HG03139 (cell line): Measurements from ENCODE around the gene C19orf81.

ENCODE experiments used
- ATAC-seq: cut with Tn5 transposase; IDR thresholded peaks from one replicate; pipeline ENCODE4 v1.9.1; 2021; ENCODE audit not compliant: unreplicated experiment

Gene C19orf81

DNA sequence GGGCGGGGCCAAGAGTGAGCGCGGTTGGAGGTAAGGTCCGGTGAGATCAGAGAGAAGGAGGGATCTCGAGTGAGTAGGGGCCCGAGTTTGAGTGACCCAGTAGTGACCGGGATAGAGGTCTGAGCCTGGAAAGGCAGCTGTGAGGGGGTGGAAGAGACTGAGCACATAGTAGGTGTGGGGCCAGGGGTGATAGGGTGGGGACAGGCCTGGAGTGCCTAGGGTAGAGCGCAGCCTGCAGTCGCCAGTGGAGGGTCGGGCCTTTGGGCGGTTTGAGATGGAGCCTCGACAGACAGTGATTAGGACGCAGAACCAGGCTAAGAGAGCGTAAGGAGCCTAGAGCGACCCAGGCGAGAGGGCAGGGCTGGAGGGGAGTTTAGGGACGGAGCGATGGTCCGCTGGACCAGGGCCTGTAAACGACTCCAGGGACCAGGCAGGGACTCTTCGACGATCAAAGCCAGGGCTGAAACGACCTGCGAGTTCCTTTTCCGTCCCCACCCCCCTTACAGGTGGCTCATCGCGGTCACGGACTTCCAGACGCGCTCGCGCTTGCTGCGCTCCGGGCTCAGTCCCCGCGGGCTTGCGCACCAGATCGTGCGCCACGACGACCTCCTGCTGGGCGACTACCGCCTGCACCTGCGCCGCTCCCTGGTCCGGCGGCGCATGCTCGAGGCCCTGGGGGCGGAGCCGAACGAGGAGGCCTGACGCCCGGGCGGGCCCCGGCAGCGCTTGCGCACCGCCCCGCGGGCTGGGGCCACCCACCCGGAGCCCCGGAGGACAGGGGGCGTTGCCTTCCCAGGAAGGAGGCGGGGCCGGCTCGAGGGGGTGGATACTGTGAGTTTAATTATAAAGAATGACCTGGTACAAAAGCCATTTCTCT lies 9.4 kb downstream of the C19orf81 start:
- ATAC-seq: no peak

DNA sequence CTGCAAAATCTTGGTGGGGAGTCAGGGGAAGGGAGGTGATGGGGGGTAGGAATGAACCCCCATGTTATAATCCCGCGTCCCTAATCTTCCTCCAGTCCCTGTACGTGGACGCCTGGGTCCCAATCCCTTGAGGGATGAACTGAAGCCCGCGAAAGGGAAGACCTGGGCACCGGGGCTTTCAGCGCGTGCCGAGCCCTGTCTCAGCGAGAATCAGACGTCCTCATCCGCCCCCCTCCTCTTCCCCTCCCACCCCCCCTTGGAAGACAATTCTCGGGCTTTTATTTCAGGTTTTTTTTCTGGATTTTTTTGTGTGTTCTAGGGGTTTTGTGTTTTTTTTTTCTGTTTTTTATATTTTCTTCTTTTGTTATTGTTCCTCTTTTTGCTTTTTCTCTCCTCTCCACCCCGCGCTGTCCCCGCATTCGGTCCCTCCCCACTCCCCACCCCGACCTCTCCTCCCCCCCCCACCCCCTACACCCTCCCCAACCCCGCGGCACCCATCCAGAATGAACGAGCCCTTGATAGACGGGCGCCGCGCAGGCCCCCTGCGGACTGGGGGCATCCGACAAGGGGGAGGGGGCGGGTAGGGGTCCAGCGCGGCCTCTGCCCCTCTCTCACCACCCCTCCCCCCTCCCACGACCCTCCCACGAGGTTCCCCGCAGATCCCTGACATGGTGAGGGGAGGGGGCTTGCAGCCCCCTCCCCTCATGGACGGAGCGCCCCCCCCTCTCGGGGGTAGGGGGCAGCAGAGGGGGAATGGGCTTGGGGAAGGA lies 10.3 kb downstream of the C19orf81 start:
- ATAC-seq: no peak

DNA sequence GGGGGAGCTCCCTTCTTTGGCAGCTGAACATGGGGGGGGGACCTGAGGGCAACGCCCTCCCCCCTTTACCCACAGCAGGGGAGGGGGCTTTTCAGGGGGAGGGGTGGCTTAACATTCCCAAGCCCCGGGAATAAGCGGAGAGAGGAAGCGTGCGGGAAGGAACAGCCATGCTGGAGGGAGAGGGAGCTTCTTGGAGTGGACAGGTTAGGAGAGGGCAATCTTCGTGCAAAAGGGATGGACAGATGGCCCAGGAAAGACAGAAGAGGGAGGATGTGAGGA lies 10.8 kb downstream of the C19orf81 start:
- ATAC-seq: no peak

DNA sequence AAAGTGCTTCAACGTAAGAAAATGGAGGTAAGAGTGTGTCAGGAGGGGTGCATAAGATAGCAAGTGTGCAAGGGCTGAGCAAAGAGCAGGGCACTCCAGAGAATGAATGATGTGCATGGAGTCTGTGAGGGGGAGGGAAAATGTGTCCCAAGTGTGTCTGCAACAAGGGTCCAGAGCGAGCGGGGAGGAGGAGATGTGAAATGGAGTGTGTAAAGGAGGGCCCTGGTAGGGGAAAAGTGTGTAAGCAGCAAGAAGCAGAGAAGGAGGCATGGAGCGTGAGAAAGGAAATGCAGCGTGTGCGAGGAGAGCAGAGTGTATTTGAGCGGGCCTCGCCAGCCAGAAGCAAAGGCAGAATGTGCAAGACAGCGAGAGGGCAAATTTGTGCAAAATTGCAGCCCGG lies 11.8 kb downstream of the C19orf81 start:
- ATAC-seq: no peak

DNA sequence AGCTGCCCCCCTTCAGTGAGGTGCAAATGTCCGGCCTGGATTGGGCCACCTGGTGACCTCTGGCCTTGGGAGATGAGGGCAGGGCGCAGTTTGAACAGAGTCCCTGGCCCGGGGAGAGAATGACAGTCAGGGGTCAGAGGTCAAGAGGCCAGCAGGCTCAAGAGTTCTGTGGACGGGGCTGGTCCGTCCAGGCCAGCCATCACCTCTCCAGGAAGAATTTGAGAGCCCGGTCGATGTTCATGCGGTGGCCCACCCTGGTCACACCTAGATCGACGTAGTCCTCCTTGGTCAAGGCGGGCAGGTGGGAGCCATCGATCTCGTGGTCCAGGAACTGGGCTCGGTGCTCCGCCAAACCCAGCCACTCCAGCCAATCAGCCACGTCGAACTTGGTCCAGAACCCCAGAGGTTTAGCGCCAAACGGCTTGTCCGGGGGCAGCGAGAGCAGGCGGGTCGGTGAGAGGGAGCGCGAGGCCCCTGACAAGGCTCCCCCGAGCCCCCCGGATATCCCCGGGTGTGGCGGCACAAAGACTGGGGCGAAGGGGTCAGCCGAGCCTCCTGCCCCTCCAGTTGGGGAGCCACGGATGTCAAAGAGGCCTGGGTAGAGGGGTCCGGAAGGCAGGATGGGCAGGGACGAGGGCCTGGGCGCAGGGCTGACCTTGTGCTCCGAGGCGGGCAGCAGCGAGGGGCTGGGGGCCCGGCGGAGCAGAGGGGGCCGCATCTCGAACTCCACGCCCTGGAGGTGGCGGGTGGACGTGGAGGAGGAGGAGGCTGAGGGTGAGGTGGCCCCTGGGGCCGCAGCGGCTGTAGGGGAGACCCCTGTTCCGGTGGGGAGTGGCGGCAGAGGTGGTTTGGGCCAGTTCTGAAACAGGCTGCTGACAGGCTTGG lies 12.8 kb downstream of the C19orf81 start:
- no peak for ATAC-seq

DNA sequence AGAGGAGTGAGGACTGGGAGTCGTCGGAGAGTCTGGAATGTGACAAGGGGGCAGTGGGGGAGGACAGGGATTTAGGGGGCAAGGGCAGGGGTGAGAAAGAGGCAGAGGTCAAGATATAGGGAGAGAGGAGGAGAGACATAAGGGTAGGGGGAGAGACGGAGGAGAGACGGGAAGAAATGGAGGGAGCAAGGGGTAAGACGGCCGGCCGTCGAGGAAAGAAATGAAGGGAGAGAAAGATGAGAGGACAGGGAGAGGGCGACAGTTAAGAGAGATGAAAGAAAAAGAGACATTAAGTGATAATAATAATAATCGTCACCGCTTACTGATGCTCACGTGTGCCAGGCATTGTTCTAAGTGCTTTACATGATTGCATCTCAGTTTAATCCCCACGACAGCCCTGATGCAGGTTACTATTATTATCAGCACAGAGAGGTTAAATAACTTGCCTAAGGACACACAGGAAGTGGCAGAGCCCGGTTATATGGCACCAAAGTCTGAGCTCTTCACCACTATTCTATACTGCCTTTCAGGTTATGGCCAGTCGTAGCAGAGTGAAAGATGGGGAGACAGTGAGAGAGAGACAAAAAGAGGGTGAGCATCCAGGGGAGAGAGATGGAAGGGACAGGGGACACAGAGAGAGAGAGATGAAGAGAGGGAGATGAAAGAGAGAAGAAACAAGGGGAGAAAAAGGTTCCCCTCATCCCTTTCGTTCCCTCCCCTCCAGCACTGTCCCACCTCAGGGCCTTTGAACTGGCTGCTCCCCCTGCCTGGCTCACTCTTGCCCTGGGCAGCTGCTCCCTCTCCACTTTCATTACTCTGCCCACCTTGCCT lies 13.6 kb downstream of the C19orf81 start:
- no peak for ATAC-seq

DNA sequence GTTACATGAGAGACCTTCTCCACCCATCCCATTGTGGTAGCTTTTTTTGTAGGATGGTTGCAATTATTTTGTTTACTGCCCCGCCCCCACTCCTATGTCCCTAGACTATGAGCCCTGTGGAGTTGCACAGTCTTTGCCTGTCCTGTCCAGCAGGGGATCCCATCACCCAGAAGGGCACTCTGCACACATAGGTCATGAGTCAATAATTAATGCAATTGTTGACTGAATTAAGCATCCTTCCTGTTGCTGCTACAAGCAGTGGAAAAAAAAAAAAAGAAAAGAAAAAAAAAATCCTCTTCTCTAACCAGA lies 14.2 kb downstream of the C19orf81 start:
- no peak for ATAC-seq

DNA sequence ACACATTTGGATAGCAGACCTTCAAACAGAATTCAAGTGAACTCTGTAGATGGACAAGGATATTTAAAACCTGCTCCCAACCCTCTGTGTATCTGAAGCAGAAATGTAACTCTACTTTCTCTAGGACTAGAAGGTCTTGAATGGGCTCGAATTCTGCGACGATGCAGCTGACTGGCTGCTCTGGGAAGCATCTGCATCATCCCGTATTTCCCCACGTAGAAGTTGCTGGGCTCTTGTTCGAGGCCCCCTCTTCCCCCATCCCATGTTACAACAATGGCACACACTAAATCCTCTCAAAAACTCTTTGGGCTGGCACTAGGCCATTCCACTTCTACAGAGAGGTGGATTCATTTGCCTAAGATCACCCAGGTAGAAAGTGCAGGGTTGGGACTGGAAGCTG lies 15.0 kb downstream of the C19orf81 start:
- ATAC-seq: no peak

DNA sequence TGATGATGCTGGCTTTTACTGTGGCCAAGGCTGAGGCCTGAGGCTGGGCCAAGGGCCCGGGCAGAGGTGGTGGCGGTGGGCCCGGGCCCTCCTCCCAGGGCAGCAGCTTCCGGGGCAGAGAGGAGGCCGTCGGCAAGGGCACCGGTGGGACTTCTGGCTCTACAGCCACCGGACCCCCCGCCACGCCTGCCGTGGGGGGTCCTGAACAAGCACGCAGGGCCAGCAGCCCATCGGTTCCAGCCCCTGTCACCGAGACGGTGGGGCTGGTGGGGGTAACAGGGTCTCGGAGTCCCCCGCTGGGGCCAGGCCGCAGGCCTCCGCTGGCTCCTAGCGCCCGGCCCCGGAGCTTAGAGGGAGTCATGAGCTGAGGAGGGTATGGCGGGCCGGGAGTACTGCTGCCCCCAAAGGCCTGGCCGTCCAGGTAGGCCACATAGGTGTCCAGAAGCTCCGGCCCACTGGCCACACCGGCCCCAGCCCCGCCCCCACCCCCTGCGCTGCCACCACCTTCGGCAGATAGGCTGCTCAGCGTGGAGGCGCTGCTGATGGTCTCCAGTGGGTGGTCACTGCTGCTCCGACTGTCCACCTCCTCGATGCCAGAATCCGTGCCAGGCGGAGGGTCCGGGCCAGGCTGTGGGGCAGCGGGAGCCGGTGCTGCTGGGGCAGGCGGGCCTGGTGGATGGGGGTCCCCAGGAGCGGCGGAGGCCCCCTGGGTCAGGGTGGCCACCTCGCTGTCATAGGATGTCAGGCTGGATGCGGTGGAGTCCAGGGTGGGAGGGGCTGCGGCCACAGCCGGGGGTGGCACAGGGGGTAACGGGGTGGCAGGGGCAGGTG lies 17.3 kb downstream of the C19orf81 start:
- ATAC-seq: no peak

DNA sequence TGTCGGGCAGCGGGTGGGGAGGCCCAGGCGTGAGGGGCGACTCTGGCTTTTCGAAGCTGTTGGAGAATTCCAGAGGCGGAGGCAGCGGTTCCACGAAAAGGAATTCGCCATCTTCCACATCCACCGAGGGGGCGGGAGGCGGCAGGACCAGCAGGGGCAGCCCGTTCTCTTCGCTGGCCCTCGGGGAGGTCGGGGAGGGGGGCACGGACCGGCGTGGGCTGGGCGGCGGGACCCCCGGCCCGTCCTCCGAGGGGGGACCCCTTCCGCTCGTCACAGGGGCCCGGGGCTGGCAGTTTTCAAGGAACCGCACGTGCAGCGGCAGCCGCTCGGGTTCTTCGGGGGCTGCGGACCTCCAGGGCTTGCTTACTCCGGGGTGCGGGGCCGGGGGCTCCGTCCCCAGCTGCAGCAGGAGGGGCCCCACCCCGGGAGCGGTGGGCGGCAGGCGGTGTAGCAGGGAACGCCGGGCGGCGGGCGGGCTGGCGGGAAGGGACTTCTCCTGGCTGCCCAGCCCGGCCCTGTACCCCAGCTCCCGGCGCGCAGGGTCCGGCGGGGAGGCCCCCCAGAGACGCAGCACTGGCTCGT lies 18.0 kb downstream of the C19orf81 start:
- ATAC-seq: no peak

DNA sequence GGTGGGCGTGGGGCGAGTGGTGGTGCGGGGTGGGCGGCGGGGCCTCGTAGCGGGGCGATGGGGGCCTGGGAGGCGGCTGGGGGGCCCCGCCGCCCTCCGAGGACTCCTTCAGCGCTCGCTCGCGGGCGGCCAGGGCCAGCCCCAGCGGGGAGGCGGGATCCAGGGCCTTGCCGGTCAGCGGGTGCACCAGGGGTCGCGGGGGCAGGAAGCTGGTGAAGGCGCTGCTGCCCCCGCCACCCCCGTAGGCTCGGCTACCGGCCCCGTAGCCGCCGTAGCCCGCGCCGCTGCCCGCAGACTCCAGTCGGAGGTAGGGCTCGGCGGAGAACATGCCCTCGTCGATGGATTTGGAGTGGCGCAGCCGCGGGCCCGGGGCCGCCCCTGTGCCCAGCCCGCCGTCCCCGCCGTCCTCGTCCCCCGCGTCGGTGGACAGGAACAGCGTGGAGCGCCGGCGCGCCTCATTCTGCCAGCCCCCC lies 18.6 kb downstream of the C19orf81 start:
- no peak for ATAC-seq

DNA sequence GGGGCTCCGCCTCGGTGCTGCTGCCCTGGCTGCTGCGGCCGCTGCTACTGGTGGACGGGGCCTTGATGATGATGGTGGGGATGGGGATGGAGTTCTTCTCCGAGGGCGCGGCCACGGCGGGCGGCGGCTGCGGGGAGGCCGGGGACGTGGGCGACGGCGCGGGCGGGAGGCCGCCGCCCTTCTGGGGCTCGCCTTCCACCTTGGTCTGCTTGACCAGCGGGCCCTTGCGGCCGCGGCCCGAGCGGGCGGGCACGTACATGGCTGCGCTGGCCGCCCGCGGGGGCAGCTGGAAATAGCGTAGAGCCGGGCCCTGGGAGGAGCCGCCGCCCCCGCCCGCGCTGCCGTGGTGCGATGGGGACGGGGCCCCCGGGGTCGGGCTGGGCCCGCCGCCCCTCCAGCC lies 19.2 kb downstream of the C19orf81 start:
- no peak for ATAC-seq

DNA sequence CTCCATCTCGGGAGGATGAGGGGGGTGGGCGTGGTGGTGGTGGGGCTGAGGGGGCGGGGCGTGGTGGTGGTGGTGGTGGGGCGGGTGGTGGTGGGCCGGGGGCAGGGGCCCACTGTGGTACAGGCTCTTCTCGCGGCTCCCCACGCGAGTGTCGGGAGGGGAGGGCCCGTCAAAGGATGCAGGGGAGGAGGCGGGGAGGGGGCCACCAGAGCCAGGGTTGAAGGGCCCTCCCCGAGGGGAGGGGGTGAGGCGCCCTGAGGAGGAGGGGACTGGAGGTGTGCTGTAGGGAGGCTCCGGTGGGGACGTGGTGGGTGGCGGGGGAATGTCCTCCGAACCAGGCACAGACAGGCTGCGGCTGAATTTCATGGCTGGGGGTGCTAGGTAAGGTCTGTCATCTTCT lies 19.6 kb downstream of the C19orf81 start:
- no peak for ATAC-seq

DNA sequence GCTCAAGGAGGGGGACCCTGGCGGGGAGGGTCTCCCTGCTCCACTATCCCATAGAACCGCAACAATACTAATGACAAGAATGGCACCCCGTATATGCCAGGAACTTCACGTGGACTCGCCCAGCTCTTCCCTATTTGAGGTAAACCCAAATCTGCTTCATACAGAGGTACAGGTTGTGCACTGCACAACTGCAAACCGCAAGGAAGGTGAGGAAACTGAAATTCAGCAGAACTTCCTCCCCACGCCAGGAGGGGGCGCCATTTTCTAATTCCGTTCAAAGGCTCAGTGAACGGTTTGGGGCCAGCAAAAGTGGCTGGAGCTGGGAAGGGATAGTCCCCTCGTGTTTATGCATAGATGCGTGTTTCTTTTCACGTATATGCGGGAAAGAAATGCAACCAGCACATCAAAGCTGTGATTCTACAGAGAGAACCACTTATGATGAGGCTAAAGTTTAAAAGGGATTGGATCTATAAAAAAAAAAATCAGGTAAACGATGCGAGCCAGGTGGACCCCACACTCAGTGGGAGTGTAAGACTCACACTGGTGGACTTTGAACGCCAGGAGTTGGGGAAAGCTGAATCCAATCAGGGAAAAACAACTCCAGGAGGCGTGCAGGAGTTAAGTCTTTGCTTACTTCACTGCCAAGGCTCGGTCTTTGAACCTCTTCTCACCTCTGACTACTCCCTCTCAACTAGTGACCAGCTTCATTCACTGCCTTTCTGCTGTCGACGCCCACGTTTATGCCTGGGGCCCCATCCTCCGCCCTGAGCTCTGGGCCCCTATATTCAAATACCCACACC lies 20.3 kb downstream of the C19orf81 start:
- no peak for ATAC-seq

DNA sequence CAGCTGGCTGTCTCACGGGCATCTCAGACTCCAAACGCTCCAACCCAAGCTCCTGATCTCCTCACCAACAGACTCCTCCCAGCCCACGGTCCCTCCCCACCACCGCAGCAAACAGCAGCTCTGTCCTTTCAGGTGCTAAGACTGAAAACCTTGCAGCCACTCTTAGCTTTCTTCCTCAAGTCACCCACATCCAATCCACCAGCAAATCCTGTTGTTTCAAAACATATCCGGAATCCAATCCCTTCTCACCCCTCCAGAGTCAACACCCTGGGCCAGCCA lies 20.8 kb downstream of the C19orf81 start:
- no peak for ATAC-seq

DNA sequence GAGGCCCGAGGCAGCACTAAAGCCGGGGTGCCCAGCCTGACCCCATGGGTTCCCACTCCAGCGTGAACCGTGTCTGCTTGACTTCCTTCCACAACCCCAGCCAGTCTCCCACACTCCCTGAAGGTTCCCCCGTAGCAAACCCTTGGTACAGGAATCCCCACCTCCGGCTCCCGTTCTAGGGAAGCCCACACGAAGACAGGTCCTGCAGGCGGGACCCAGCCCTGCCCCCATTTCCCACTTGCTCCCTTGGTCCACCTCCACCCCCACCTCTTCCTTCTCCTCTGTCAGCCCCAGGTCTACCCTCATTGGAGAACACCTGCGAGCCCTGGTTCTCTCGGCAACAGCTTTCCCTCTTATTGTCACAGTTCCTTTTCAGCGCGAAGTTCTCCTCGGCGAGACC lies 23.9 kb downstream of the C19orf81 start:
- no peak for ATAC-seq

DNA sequence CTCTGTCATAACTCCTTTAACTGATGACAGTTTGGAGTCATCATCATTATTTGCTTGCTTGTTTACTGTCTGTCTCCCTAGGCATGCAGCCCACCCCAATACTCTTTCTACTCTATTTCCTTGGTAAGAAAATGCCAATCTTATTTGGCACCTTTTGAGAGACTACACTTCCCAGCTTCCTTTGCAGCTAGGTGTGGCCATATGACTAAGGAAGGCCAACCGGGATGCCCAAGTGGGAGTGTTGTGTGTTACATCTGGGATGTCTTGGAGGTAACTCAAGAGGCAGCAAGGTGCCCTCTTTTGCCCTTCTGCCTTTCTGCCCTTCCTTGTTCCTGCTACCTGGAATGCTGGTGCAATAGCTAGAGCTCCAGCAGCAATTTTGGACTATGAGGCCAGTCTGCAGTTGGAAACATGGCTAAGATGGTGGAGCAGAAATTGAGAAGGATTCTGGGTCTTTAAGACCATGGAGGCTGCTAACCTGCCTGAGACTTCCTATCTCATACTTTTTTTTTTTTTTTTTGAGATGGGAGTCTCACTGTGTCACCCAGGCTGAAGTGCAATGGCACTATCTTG lies 27.5 kb downstream of the C19orf81 start:
- ATAC-seq: no peak

DNA sequence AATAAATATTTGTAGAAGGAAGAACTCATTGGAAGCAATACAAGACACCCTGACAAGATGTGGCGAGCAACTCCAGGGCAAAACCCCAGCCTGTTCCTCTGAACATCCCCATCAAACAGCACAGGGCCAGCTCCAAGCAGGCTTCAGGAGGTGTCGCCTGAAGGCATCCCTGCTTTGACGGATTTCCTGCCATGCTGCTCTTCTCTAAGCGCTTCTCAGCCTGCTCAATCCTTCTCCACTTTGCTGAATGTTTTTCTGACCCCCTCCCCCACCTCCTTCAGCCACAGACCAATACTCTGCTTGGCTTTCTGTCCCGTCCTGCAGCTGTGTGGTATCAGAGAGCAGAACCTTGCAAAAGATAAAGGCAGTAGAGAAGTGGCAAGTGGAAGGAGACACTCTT lies 28.4 kb downstream of the C19orf81 start:
- no peak for ATAC-seq

DNA sequence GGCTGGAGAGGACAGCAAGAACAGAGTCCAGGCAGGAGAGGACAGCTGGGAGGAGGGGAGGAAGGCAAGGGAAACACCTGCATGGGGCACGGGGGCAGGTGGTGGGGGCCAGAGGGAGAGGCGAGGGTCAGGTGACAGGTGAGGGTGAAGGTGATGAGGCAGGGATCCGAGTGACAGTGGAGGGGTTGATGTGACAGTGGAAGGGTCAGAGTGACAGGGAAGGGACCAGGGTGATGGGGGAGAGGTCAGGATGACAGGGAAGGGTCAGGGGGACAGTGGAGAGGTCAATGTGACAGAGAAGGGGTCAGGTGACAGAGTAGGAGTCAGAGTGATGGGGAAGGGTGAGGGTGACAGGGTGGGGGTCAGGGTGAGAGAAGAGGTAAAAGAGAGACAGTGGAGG lies 29.1 kb downstream of the C19orf81 start:
- no peak for ATAC-seq
